Measurements from ENCODE around the gene TEX35.

The TEX35 gene

DNA sequence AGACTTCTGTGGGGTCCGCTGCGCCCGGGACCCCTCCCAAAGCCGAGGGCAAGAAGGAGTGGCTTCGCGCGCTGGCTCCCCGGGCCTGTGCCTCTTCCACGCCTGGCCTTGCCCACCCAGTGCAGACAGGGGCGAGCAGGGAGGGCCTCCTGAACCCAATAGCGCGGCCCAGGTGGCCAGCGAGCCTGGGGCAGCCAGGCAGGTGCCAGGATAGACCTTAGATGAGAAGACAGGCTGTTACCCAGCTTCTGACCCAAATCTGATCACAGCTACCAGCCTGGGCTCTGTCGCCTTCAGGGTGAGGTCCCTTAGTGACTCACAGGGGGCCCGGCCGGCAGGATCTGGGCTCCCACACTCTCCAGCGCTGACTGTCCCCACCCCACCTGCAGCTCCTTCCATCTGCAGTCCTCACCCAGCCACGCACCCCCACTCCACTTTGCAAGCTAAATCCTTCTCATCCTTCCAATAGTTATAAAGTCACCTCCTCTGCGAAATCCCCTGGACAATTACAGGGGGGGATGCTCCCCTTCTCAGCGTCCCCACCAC, 25.8 kb upstream of the TEX35 start:
- no peak for DNase-seq (ENCODE audit: low spot score)
- Histone ChIP-seq H3K27ac (no peak overlapping the region), H3K4me3 (peak overlapping the region; percentile 62)
- TF ChIP-seq, protein P1, sequence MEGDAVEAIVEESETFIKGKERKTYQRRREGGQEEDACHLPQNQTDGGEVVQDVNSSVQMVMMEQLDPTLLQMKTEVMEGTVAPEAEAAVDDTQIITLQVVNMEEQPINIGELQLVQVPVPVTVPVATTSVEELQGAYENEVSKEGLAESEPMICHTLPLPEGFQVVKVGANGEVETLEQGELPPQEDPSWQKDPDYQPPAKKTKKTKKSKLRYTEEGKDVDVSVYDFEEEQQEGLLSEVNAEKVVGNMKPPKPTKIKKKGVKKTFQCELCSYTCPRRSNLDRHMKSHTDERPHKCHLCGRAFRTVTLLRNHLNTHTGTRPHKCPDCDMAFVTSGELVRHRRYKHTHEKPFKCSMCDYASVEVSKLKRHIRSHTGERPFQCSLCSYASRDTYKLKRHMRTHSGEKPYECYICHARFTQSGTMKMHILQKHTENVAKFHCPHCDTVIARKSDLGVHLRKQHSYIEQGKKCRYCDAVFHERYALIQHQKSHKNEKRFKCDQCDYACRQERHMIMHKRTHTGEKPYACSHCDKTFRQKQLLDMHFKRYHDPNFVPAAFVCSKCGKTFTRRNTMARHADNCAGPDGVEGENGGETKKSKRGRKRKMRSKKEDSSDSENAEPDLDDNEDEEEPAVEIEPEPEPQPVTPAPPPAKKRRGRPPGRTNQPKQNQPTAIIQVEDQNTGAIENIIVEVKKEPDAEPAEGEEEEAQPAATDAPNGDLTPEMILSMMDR (IDR thresholded peaks at IDR 0.05) = no peak

DNA sequence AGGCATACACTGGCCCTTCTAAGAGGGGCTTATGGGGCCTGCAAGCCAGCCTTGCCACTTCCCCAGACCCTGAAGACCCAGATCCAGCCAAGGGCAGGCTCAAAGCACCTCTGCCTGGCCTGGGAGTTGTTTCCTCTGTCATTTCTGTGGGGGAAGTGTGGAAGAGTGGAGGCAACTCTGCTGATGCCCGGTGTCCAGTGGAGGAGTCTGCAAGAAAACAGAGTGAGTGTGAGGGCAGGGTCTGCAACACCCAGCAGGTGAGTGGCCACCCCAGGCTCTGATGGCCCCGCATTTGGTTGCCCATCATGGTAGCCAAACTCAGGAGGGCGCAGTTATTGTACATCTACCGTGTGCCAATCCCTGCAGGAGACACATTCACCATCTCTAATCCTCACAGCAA, 24.5 kb upstream of the TEX35 start:
- DNase-seq (ENCODE audit: low spot score) = no peak
- TF ChIP-seq, protein P1 (IDR thresholded peaks at IDR 0.05) = no peak
- Histone ChIP-seq H3K27ac (no peak overlapping the region), H3K4me3 (no peak overlapping the region)

- no peak for DNase-seq (ENCODE audit: low spot score)
- H3K4me3 ChIP-seq = no peak overlapping the region
- no peak overlapping the region for H3K27ac ChIP-seq
- TF ChIP-seq, protein P1 (IDR thresholded peaks at IDR 0.05) = no peak
These were observed 23.5 kb upstream of the TEX35 start for GRCh38 chr1:178489399-178489798.

DNA sequence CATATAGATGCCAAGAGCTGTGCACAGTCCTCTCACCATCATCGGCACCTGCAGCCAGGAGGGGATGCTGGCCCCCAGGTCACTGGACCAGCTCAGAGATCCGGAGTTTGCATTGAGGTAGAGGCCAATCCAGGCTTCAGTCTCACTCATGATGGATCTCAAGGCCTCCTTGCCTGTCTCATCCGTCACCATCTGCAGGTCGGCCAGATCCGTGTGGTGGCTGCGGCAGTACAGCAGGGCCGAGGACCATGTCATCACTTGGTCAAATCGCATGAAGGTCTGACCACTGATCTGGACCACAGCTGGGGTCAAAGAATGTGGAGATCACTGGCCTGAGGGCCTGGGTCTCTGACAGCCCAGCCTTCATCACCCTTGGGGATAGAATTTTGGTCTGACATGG, 22.8 kb upstream of the TEX35 start:
- TF ChIP-seq, protein P1 (IDR thresholded peaks at IDR 0.05) = no peak
- no peak overlapping the region for H3K4me3 ChIP-seq
- no peak overlapping the region for H3K27ac ChIP-seq
- DNase-seq (ENCODE audit: low spot score) = no peak

- TF ChIP-seq, protein P1 (IDR thresholded peaks at IDR 0.05) = no peak
- Histone ChIP-seq H3K27ac (no peak overlapping the region), H3K4me3 (no peak overlapping the region)
- DNase-seq (ENCODE audit: low spot score) = no peak
These were observed 21.9 kb upstream of the TEX35 start for GRCh38 chr1:178490967-178491366.

GRCh38 chr1:178491721-178492120, 21.2 kb upstream of the TEX35 start:
- H3K4me3 ChIP-seq = no peak overlapping the region
- no peak for DNase-seq (ENCODE audit: low spot score)
- TF ChIP-seq, protein P1 (IDR thresholded peaks at IDR 0.05) = no peak
- no peak overlapping the region for H3K27ac ChIP-seq

DNA sequence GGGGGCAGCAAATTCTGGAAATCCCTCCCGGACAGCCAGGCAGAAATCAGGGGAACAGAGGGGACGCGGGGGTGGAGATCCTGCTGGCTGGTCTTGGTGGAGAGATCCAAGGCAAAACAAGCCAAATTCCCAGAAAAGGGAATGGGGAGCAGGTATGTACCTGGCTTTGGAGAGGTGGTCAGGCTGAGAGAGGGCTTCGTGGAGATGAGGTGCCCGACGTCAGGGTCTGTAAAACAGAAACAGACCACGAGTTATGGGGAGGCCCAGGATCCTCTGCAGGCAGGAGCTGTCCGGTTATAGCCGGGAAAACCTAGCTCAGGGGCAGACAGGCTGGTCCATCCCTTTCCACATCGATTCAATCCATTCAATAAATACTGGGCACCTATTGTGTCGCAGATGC, 20.6 kb upstream of the TEX35 start:
- TF ChIP-seq, protein P1 (IDR thresholded peaks at IDR 0.05) = no peak
- no peak for DNase-seq (ENCODE audit: low spot score)
- no peak overlapping the region for H3K27ac ChIP-seq
- no peak overlapping the region for H3K4me3 ChIP-seq

All from coronary artery (tissue), 2 donors.